ENCODE measurements around the gene ZBTB7C. TPM values are rescaled to one million over a fixed set of nuclear protein-coding genes. Genes with fewer than 3 reads are reported as not detected.

The ZBTB7C gene
- total and polyA plus RNA-seq, 10 of the 15 experiments (the other 5 are each of a cell fraction or from before 2014, with no cell fraction given), result under 0.01 to 0.08 (median 0.01) TPM; not detected in 7

DNA sequence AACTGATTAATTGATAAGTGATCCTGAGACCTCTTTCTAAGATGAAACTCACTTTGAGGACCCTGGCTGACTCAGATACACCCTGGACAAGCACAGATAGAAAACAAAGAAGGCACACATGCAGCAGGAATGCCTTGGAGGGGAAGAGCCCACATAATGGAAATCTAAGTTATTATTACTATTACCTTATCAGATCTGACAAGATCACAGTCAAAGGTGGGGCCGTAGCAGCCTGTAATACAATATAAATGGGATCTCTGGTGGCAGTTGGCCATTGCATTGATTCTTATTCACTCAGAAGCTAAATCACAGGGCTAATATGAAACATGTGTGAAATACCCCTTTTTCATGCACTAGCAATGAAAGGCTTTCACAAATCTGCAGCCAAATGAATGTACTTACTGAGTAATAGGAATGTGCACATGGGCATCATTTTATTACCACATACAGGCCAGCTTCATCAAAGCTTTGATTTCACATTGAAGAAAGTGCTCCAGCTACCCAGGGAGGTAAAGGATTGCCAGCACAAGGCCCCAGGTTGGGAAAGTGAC lies 84.0 kb downstream of the ZBTB7C start:
- Histone ChIP-seq H3K4me3 (no peak overlapping the region), H3K4me1 (ENCODE audit: control insufficient read depth, insufficient read depth, low read length) (no peaks in the 10 kb centered on the region), H2AFZ (ENCODE audit: control insufficient read depth, low read depth, low read length) (no peak overlapping the region), H3K9ac (ENCODE audit: control insufficient read depth, insufficient read depth, low read length) (no peak overlapping the region), H3K27ac (ENCODE audit: control insufficient read depth, insufficient read depth) (no peak overlapping the region), H3K79me2 (ENCODE audit: control insufficient read depth, insufficient read depth, low read length) (no peaks in the 10 kb centered on the region), H3K9me3 (replicated peaks; ENCODE audit: control insufficient read depth, insufficient read depth, low read length) (no peaks in the 10 kb centered on the region; the same call in 2 of the 3 replicates), H3K4me2 (ENCODE audit: control insufficient read depth, insufficient read depth) (no peak overlapping the region), H4K20me1 (ENCODE audit: control insufficient read depth, insufficient read depth) (no peaks in the 10 kb centered on the region), H3K36me3 (ENCODE audit: control insufficient read depth in 2 of 2, insufficient read depth in 2 of 2, low read length in 1 of 2) (no peaks in the 10 kb centered on the region), H3K27me3 (replicated peaks in 1 of 2; ENCODE audit: control insufficient read depth in 2 of 2, insufficient read depth in 2 of 2, low read length in 1 of 2) (no peaks in the 10 kb centered on the region; a peak in 2 of 4 replicates)
- CTCF ChIA-PET, result no interaction called here
- in situ Hi-C loops (cut with MboI) (no loop called here), intact Hi-C loops (cut with micrococcal nuclease; ENCODE audit: unreplicated experiment) (no loop called here)
- TF ChIP-seq CEBPB (IDR thresholded peaks at IDR 0.05; ENCODE audit: borderline replicate concordance in 1 of 2, low read depth in 2 of 2, low read length in 2 of 2) (no peak), IKZF2 (IDR thresholded peaks at IDR 0.05) (no peak), NFXL1 (IDR thresholded peaks at IDR 0.05; ENCODE audit: borderline replicate concordance) (no peak), ZNF622 (IDR thresholded peaks at IDR 0.05) (no peak), CREB1 (IDR thresholded peaks at IDR 0.05; ENCODE audit: low read depth) (no peak), TARDBP (IDR thresholded peaks at IDR 0.05; ENCODE audit: borderline replicate concordance) (no peak), POLR2AphosphoS5 (IDR thresholded peaks at IDR 0.05; ENCODE audit: low read length) (no peak), PML (IDR thresholded peaks at IDR 0.05; ENCODE audit: low read length) (no peak), EED (IDR thresholded peaks at IDR 0.05; ENCODE audit: low read depth) (no peak), CBFB (IDR thresholded peaks at IDR 0.05; ENCODE audit: low read depth) (no peak), JUND (IDR thresholded peaks at IDR 0.05; ENCODE audit: low read depth, low read length) (no peak), MXI1 (IDR thresholded peaks at IDR 0.05; ENCODE audit: low read depth, low read length) (no peak), GATAD2B (conservative IDR thresholded peaks at IDR 0.05; ENCODE audit: low read depth) (no peak), NBN (IDR thresholded peaks at IDR 0.05) (no peak), ZBED1 (IDR thresholded peaks at IDR 0.05; ENCODE audit: borderline replicate concordance) (no peak), WRNIP1 (IDR thresholded peaks at IDR 0.05; ENCODE audit: borderline replicate concordance, low read depth, low read length) (no peak)
- TF ChIP-seq, protein P1, sequence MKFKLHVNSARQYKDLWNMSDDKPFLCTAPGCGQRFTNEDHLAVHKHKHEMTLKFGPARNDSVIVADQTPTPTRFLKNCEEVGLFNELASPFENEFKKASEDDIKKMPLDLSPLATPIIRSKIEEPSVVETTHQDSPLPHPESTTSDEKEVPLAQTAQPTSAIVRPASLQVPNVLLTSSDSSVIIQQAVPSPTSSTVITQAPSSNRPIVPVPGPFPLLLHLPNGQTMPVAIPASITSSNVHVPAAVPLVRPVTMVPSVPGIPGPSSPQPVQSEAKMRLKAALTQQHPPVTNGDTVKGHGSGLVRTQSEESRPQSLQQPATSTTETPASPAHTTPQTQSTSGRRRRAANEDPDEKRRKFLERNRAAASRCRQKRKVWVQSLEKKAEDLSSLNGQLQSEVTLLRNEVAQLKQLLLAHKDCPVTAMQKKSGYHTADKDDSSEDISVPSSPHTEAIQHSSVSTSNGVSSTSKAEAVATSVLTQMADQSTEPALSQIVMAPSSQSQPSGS (IDR thresholded peaks at IDR 0.05; ENCODE audit: low read length), result no peak
- TF ChIP-seq, protein P2, sequence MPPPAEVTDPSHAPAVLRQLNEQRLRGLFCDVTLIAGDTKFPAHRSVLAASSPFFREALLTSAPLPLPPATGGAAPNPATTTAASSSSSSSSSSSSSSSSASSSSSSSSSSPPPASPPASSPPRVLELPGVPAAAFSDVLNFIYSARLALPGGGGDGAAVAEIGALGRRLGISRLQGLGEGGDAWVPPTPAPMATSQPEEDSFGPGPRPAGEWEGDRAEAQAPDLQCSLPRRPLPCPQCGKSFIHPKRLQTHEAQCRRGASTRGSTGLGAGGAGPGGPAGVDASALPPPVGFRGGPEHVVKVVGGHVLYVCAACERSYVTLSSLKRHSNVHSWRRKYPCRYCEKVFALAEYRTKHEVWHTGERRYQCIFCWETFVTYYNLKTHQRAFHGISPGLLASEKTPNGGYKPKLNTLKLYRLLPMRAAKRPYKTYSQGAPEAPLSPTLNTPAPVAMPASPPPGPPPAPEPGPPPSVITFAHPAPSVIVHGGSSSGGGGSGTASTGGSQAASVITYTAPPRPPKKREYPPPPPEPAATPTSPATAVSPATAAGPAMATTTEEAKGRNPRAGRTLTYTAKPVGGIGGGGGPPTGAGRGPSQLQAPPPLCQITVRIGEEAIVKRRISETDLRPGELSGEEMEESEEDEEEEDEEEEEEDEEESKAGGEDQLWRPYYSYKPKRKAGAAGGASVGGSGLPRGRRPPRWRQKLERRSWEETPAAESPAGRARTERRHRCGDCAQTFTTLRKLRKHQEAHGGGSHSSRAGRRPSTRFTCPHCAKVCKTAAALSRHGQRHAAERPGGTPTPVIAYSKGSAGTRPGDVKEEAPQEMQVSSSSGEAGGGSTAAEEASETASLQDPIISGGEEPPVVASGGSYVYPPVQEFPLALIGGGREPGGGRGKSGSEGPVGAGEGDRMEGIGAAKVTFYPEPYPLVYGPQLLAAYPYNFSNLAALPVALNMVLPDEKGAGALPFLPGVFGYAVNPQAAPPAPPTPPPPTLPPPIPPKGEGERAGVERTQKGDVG (CRISPR knock-in tag; IDR thresholded peaks at IDR 0.05), result no peak
- no peak for DNase-seq (ENCODE audit: low read depth, low spot score)
- BruUV-seq (replicated peaks), result no TSS peak
- SMC1A ChIA-PET (ENCODE audit: uncharacterized antibody, unreplicated experiment), result interaction anchor here (0.7 kb wide), 1 partner anchor 20 kb away, joined by 3 read pairs; no protein-coding TSS in a partner anchor
- no peak for FAIRE-seq
- 0% methylated on average over 1 of the region's 1 CpG for WGBS (ENCODE audit: insufficient coverage, insufficient replicate concordance, low lambda C conversion rate, missing lambda C conversion rate)
- RAD21 ChIA-PET (ENCODE audit: unreplicated experiment), result no interaction called here
- POLR2A ChIA-PET, result no interaction called here
- ATAC-seq, result no peak

Data from GM12878 (cell line).